ENCODE results near the gene SPZ1. TPM values are rescaled to one million over a fixed set of nuclear protein-coding genes. Genes with fewer than 3 reads are reported as not detected.

Gene SPZ1
- polyA plus RNA-seq, 2 of the 4 experiments (the other 2 are of a cell fraction): not detected

- TF ChIP-seq REST (IDR thresholded peaks at IDR 0.05): no peak
- TF ChIP-seq TFCP2L1 (CRISPR knock-in tag; IDR thresholded peaks at IDR 0.05): no peak
- no peak for TF ChIP-seq RARB (CRISPR knock-in tag; IDR thresholded peaks at IDR 0.05)
- no peak for TF ChIP-seq NFE2L2 (conservative IDR thresholded peaks at IDR 0.05; ENCODE audit: low read length)
- no peak for TF ChIP-seq USF2 (IDR thresholded peaks at IDR 0.05)
Measured at GRCh38 chr5:80284720-80285119, 35.1 kb upstream of the SPZ1 start (continued).

GRCh38 chr5:80288177-80288576 is 31.6 kb upstream of the SPZ1 start:
- H3K4me3 ChIP-seq: no peak overlapping the region
- ChIA-PET POLR2A (no interaction called here), CTCF (interaction anchor here (0.6 to 1.7 kb wide), 2 partner anchors 12 to 20 kb away, joined by 5 to 6 read pairs; no protein-coding TSS in a partner anchor)
- no peak overlapping the region for H3K27ac ChIP-seq
- no peaks in the 10 kb centered on the region for H3K4me1 ChIP-seq
- no peak for FAIRE-seq
- no peak overlapping the region for H3K4me2 ChIP-seq
- 53% methylated on average over 2 of the region's 2 CpGs for WGBS (ENCODE audit: missing lambda C conversion rate)
- no peaks in the 10 kb centered on the region for H3K9me3 ChIP-seq
- no peak for ATAC-seq
- TF ChIP-seq USF2 (IDR thresholded peaks at IDR 0.05): no peak
- no peak for TF ChIP-seq TP53 (CRISPR knock-in tag; IDR thresholded peaks at IDR 0.05)
- TF ChIP-seq ZC3H11A (IDR thresholded peaks at IDR 0.05): peak; percentile 40
- TF ChIP-seq HOXA7 (CRISPR knock-in tag; IDR thresholded peaks at IDR 0.05): no peak
- TF ChIP-seq JUNB (IDR thresholded peaks at IDR 0.05): no peak
- DNase-seq (ENCODE audit: low read depth in 1 of 2, low spot score in 1 of 2): no peak

- no peak for DNase-seq (ENCODE audit: low read depth in 1 of 2, low spot score in 1 of 2)
- ChIA-PET CTCF (interaction anchor here (0.7 kb wide), 1 partner anchor 18 kb away, joined by 3 read pairs; no protein-coding TSS in a partner anchor), POLR2A (no interaction called here)
- Histone ChIP-seq H3K27ac (no peak overlapping the region), H3K4me1 (no peaks in the 10 kb centered on the region), H3K4me2 (no peak overlapping the region), H3K9me3 (0 out of 3 replicates have a peak, but pooled peaks cover 6% of the 10 kb centered on the region), H3K4me3 (no peak overlapping the region)
- TF ChIP-seq BCL3 (IDR thresholded peaks at IDR 0.05) (no peak), EP300 (IDR thresholded peaks at IDR 0.05) (no peak), BHLHE40 (IDR thresholded peaks at IDR 0.05; ENCODE audit: low read depth, low read length) (no peak), SREBF2 (IDR thresholded peaks at IDR 0.05) (no peak), NPAS2 (CRISPR knock-in tag; IDR thresholded peaks at IDR 0.05; ENCODE audit: borderline replicate concordance) (no peak), RNF2 (IDR thresholded peaks at IDR 0.05; ENCODE audit: borderline replicate concordance, low read depth) (no peak), PBX3 (IDR thresholded peaks at IDR 0.05) (no peak), MAZ (IDR thresholded peaks at IDR 0.05; ENCODE audit: borderline replicate concordance, low read depth, low read length) (no peak), HEYL (CRISPR knock-in tag; IDR thresholded peaks at IDR 0.05) (no peak), CHD2 (IDR thresholded peaks at IDR 0.05; ENCODE audit: low read length, partially characterized antibody) (no peak), HMGXB4 (CRISPR knock-in tag; IDR thresholded peaks at IDR 0.05; ENCODE audit: borderline replicate concordance) (no peak), CBX2 (IDR thresholded peaks at IDR 0.05; ENCODE audit: borderline replicate concordance, low read depth) (no peak), EHF (CRISPR knock-in tag; IDR thresholded peaks at IDR 0.05) (no peak), CHD4 (IDR thresholded peaks at IDR 0.05; ENCODE audit: borderline replicate concordance) (no peak), TP53 (CRISPR knock-in tag; IDR thresholded peaks at IDR 0.05) (no peak), FOSL2 (IDR thresholded peaks at IDR 0.05) (no peak), FOSL2 (CRISPR knock-in tag; IDR thresholded peaks at IDR 0.05) (no peak), NR3C1 (IDR thresholded peaks at IDR 0.05) (no peak), GATA3 (IDR thresholded peaks at IDR 0.05; ENCODE audit: borderline replicate concordance) (no peak)
- ATAC-seq: no peak
- 18% methylated on average over 2 of the region's 2 CpGs for WGBS (ENCODE audit: missing lambda C conversion rate)
- FAIRE-seq: no peak
Measured at GRCh38 chr5:80289320-80289719, 30.5 kb upstream of the SPZ1 start.

All from A549 (cell line).